WTC11 (cell line): ENCODE results near the gene ARMH4. TPM values are rescaled to one million over a fixed set of nuclear protein-coding genes. Genes with fewer than 3 reads are reported as not detected.

ENCODE experiments used
- ATAC-seq: fragments of 200-7000 bp; cut with Tn5 transposase; 2 replicates; pipeline ENCODE4 v1.10.0; 2021; ENCODE audit warnings: mild to moderate bottlenecking, moderate library complexity
- CTCF ChIA-PET: fragments of 300-600 bp; sonication (Branson Sonifier 250); formaldehyde crosslinking; loops from one replicate; lab custom pipeline; 2021; ENCODE audit warnings: antibody characterized with exemption; lab: Charles Lee
- POLR2A ChIA-PET: fragments of 350-600 bp; sonication (Branson Sonifier 250); formaldehyde crosslinking; loops from one replicate; lab custom pipeline; 2021; ENCODE audit warnings: antibody characterized with exemption; lab: Charles Lee
- DNase-seq: peaks from one replicate; pipeline ENCODE4 v3.0.0; 2021; ENCODE audit warnings: low spot score
- H3K27ac Mint-ChIP-seq: 2 replicates; pipeline ENCODE4 v1.8.0; 2021; ENCODE audit warnings: mixed read lengths
- H3K27me3 Mint-ChIP-seq: 2 replicates; pipeline ENCODE4 v1.8.0; 2021; ENCODE audit warnings: low read depth, mild to moderate bottlenecking, moderate library complexity, mixed read lengths
- H3K36me3 Mint-ChIP-seq: 2 replicates; pipeline ENCODE4 v1.8.0; 2021; ENCODE audit warnings: mixed read lengths
- H3K4me1 Mint-ChIP-seq: 2 replicates; pipeline ENCODE4 v1.8.0; 2022; ENCODE audit warnings: mixed read lengths
- H3K4me3 Mint-ChIP-seq: 2 replicates; pipeline ENCODE4 v1.8.0; 2021; ENCODE audit warnings: mild to moderate bottlenecking, moderate library complexity, mixed read lengths
- H3K9me3 Mint-ChIP-seq: 2 replicates; pipeline ENCODE4 v1.8.0; 2021; ENCODE audit warnings: mixed read lengths
- NFE2L1 ChIP-seq: sonication (generic); formaldehyde crosslinking; IDR thresholded peaks from 2 replicates; pipeline ENCODE4 v1.8.1; 2023; ENCODE audit warnings: missing genetic modification reagents
- SMAD4 ChIP-seq: sonication (generic); formaldehyde crosslinking; IDR thresholded peaks from 2 replicates; pipeline ENCODE4 v1.8.0; 2022; ENCODE audit warnings: mild to moderate bottlenecking, missing genetic modification reagents
- SOX15 ChIP-seq: fragments of 250-450 bp; sonication (Bioruptor Pico); IDR thresholded peaks from 2 replicates; pipeline ENCODE4 v1.9.0; 2021; ENCODE audit warnings: mild to moderate bottlenecking
- TEAD4 ChIP-seq: sonication (generic); formaldehyde crosslinking; IDR thresholded peaks from 2 replicates; pipeline ENCODE4 v1.8.0; 2022; ENCODE audit warnings: mild to moderate bottlenecking, missing genetic modification reagents
- ZNF219 ChIP-seq: sonication (generic); formaldehyde crosslinking; IDR thresholded peaks from 2 replicates; pipeline ENCODE4 v1.8.0; 2023; ENCODE audit warnings: missing genetic modification reagents, mild to moderate bottlenecking, borderline replicate concordance
- ZNF232 ChIP-seq: sonication (generic); formaldehyde crosslinking; IDR thresholded peaks from 2 replicates; pipeline ENCODE4 v1.8.0; 2022; ENCODE audit warnings: mild to moderate bottlenecking, missing genetic modification reagents
- ZNF317 ChIP-seq: sonication (generic); formaldehyde crosslinking; IDR thresholded peaks from 2 replicates; pipeline ENCODE4 v1.8.1; 2023; ENCODE audit warnings: low read depth, mild to moderate bottlenecking, moderate library complexity, missing genetic modification reagents, borderline replicate concordance
- ZNF416 ChIP-seq: fragments of 250-450 bp; sonication (Bioruptor Pico); IDR thresholded peaks from 2 replicates; pipeline ENCODE4 v1.9.0; 2021; ENCODE audit warnings: mild to moderate bottlenecking, inconsistent platforms
- total RNA-seq: library from RNA; stranded (reverse); gene quantifications from 3 replicates; pipeline ENCODE4 v1.2.3, GENCODE V29; 2021
- TF ChIP-seq, protein P1 (sequence below): sonication (generic); formaldehyde crosslinking; IDR thresholded peaks from 2 replicates; pipeline ENCODE4 v1.8.1; 2023; ENCODE audit warnings: mild to moderate bottlenecking, missing genetic modification reagents
- TF ChIP-seq, protein P2 (sequence below): sonication (generic); formaldehyde crosslinking; IDR thresholded peaks from 2 replicates; pipeline ENCODE4 v1.8.0; 2022; ENCODE audit warnings: mild to moderate bottlenecking, missing genetic modification reagents
- TF ChIP-seq, protein P3 (sequence below): sonication (generic); formaldehyde crosslinking; IDR thresholded peaks from 2 replicates; pipeline ENCODE4 v1.8.0; 2023; ENCODE audit warnings: missing genetic modification reagents
- TF ChIP-seq, protein P4 (sequence below): sonication (generic); formaldehyde crosslinking; IDR thresholded peaks from 2 replicates; pipeline ENCODE4 v1.8.0; 2022; ENCODE audit warnings: missing genetic modification reagents
- TF ChIP-seq, protein P5 (sequence below): sonication (generic); formaldehyde crosslinking; IDR thresholded peaks from 2 replicates; pipeline ENCODE4 v1.8.0; 2022; ENCODE audit warnings: mild to moderate bottlenecking, missing genetic modification reagents
- TF ChIP-seq, protein P6 (sequence below): sonication (generic); formaldehyde crosslinking; IDR thresholded peaks from 2 replicates; pipeline ENCODE4 v1.8.0; 2022; ENCODE audit warnings: mild to moderate bottlenecking, missing genetic modification reagents

The ARMH4 gene
- total RNA-seq, 1 experiment from 2014 or later, result 12.2 TPM

DNA sequence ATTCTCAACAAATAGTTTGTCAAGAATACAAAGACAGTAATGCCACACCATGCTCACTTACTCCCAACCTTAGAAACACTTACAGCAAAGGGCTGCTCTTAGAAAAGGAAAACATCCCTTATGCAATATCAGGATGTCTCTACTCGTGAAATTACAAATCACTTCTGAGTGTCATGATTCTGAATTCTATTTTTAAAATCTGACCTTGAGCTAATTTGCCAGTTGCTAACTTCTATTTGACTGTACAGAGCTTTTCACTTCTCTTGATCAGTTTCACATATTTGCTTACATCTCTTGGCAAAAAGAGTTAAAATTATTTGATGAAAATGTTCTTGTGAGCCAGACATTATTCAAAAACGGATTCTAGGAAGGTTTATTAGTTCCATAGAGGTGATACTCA is 149.4 kb downstream of the ARMH4 start:
- Mint-ChIP-seq H3K36me3 (no peaks in the 10 kb centered on the region), H3K4me3 (no peak overlapping the region), H3K9me3 (no peaks in the 10 kb centered on the region), H3K27ac (no peak overlapping the region)
- ChIA-PET POLR2A (no interaction called here), CTCF (no interaction called here)
- no peak for DNase-seq
- TF ChIP-seq, protein P1, sequence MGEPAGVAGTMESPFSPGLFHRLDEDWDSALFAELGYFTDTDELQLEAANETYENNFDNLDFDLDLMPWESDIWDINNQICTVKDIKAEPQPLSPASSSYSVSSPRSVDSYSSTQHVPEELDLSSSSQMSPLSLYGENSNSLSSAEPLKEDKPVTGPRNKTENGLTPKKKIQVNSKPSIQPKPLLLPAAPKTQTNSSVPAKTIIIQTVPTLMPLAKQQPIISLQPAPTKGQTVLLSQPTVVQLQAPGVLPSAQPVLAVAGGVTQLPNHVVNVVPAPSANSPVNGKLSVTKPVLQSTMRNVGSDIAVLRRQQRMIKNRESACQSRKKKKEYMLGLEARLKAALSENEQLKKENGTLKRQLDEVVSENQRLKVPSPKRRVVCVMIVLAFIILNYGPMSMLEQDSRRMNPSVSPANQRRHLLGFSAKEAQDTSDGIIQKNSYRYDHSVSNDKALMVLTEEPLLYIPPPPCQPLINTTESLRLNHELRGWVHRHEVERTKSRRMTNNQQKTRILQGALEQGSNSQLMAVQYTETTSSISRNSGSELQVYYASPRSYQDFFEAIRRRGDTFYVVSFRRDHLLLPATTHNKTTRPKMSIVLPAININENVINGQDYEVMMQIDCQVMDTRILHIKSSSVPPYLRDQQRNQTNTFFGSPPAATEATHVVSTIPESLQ, result no peak
- TF ChIP-seq, all 79 proteins: peak for 0
- no peak for ATAC-seq
- H3K27me3 Mint-ChIP-seq, result no peaks in the 10 kb centered on the region
- H3K4me1 Mint-ChIP-seq, result no peaks in the 10 kb centered on the region

DNA sequence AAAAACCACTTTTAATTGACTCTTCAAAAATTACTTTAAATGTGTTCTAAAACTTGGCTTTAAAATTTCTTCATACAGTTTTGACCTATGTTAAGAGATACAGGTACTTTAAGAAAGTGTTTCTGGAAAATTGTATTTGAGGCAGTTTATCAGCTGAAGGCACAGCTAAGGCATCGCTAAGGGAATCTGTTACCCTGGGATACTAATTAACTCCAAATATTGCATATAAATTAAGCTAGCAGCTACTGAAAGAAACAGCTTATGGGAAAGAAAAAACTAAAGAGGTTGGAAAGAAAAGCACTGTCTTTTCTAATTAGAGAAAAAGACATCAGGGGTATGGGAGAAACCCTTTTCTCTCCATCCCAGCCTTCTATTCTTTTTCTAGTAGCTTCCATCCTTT is 152.0 kb downstream of the ARMH4 start:
- TF ChIP-seq, protein P2, sequence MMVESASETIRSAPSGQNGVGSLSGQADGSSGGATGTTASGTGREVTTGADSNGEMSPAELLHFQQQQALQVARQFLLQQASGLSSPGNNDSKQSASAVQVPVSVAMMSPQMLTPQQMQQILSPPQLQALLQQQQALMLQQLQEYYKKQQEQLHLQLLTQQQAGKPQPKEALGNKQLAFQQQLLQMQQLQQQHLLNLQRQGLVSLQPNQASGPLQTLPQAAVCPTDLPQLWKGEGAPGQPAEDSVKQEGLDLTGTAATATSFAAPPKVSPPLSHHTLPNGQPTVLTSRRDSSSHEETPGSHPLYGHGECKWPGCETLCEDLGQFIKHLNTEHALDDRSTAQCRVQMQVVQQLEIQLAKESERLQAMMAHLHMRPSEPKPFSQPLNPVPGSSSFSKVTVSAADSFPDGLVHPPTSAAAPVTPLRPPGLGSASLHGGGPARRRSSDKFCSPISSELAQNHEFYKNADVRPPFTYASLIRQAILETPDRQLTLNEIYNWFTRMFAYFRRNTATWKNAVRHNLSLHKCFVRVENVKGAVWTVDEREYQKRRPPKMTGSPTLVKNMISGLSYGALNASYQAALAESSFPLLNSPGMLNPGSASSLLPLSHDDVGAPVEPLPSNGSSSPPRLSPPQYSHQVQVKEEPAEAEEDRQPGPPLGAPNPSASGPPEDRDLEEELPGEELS, result no peak
- no peak for TF ChIP-seq NFE2L1 (CRISPR knock-in tag)
- no peak for TF ChIP-seq SMAD4 (CRISPR knock-in tag)
- TF ChIP-seq ZNF219 (CRISPR knock-in tag), result no peak
- TF ChIP-seq, protein P3, sequence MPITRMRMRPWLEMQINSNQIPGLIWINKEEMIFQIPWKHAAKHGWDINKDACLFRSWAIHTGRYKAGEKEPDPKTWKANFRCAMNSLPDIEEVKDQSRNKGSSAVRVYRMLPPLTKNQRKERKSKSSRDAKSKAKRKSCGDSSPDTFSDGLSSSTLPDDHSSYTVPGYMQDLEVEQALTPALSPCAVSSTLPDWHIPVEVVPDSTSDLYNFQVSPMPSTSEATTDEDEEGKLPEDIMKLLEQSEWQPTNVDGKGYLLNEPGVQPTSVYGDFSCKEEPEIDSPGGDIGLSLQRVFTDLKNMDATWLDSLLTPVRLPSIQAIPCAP (CRISPR knock-in tag), result no peak
- no peak for TF ChIP-seq SOX15 (CRISPR knock-in tag)
- TF ChIP-seq TEAD4 (CRISPR knock-in tag), result no peak
- no peak for TF ChIP-seq ZNF416
- Mint-ChIP-seq H3K4me3 (no peak overlapping the region), H3K4me1 (no peaks in the 10 kb centered on the region), H3K36me3 (no peaks in the 10 kb centered on the region), H3K27me3 (no peaks in the 10 kb centered on the region), H3K27ac (no peak overlapping the region), H3K9me3 (no peaks in the 10 kb centered on the region)
- CTCF ChIA-PET, result no interaction called here
- POLR2A ChIA-PET, result no interaction called here
- ATAC-seq (no peak), DNase-seq (no peak)

DNA sequence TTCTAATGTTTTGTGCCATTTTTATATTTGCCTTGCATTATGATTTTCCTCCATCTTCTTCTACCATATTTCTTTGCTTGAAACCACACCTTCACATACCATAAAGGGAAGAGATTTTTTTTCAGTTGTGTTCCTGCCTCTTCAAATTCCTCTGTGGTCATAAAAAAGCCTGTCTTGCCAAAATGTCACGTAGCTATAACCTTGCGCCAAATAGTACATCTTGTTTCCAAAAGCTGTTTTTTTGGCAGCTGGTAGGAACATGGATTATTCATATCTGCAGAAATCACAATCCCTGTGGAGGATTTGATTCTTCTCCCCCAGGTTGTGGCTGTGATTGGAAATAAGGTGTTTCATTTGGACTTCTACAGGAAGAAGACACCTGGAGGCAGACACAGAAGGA is 152.5 kb downstream of the ARMH4 start:
- Mint-ChIP-seq H3K27me3 (no peaks in the 10 kb centered on the region), H3K27ac (no peak overlapping the region), H3K36me3 (no peaks in the 10 kb centered on the region), H3K4me1 (no peaks in the 10 kb centered on the region)
- no peak for ATAC-seq
- TF ChIP-seq, protein P4, sequence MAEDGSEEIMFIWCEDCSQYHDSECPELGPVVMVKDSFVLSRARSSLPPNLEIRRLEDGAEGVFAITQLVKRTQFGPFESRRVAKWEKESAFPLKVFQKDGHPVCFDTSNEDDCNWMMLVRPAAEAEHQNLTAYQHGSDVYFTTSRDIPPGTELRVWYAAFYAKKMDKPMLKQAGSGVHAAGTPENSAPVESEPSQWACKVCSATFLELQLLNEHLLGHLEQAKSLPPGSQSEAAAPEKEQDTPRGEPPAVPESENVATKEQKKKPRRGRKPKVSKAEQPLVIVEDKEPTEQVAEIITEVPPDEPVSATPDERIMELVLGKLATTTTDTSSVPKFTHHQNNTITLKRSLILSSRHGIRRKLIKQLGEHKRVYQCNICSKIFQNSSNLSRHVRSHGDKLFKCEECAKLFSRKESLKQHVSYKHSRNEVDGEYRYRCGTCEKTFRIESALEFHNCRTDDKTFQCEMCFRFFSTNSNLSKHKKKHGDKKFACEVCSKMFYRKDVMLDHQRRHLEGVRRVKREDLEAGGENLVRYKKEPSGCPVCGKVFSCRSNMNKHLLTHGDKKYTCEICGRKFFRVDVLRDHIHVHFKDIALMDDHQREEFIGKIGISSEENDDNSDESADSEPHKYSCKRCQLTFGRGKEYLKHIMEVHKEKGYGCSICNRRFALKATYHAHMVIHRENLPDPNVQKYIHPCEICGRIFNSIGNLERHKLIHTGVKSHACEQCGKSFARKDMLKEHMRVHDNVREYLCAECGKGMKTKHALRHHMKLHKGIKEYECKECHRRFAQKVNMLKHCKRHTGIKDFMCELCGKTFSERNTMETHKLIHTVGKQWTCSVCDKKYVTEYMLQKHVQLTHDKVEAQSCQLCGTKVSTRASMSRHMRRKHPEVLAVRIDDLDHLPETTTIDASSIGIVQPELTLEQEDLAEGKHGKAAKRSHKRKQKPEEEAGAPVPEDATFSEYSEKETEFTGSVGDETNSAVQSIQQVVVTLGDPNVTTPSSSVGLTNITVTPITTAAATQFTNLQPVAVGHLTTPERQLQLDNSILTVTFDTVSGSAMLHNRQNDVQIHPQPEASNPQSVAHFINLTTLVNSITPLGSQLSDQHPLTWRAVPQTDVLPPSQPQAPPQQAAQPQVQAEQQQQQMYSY, result no peak
- TF ChIP-seq ZNF232 (CRISPR knock-in tag) (no peak), ZNF317 (CRISPR knock-in tag) (no peak)
- TF ChIP-seq, protein P5, sequence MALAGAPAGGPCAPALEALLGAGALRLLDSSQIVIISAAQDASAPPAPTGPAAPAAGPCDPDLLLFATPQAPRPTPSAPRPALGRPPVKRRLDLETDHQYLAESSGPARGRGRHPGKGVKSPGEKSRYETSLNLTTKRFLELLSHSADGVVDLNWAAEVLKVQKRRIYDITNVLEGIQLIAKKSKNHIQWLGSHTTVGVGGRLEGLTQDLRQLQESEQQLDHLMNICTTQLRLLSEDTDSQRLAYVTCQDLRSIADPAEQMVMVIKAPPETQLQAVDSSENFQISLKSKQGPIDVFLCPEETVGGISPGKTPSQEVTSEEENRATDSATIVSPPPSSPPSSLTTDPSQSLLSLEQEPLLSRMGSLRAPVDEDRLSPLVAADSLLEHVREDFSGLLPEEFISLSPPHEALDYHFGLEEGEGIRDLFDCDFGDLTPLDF (CRISPR knock-in tag), result no peak
- TF ChIP-seq, protein P6, sequence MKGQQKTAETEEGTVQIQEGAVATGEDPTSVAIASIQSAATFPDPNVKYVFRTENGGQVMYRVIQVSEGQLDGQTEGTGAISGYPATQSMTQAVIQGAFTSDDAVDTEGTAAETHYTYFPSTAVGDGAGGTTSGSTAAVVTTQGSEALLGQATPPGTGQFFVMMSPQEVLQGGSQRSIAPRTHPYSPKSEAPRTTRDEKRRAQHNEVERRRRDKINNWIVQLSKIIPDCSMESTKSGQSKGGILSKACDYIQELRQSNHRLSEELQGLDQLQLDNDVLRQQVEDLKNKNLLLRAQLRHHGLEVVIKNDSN (CRISPR knock-in tag), result no peak
- TF ChIP-seq, protein P2, result no peak
- TF ChIP-seq, all 79 proteins: peak for 0
- no peak for DNase-seq
- no peaks in the 10 kb centered on the region for H3K9me3 Mint-ChIP-seq
- H3K4me3 Mint-ChIP-seq, result no peak overlapping the region
- ChIA-PET POLR2A (interaction anchor here (0.7 kb wide), 1 partner anchor 1807 kb away, joined by 3 read pairs; no protein-coding TSS in a partner anchor), CTCF (no interaction called here)
